HG02623 (cell line): ENCODE data around the gene CCDC6.

Source experiments
- ATAC-seq: cut with Tn5 transposase; IDR thresholded peaks from one replicate; pipeline ENCODE4 v1.9.1; 2021; ENCODE audit warnings: moderate library complexity; ENCODE audit not compliant: unreplicated experiment

Gene CCDC6

GRCh38 chr10:59856104-59856503 is 50.3 kb downstream of the CCDC6 start:
- no peak for ATAC-seq

DNA sequence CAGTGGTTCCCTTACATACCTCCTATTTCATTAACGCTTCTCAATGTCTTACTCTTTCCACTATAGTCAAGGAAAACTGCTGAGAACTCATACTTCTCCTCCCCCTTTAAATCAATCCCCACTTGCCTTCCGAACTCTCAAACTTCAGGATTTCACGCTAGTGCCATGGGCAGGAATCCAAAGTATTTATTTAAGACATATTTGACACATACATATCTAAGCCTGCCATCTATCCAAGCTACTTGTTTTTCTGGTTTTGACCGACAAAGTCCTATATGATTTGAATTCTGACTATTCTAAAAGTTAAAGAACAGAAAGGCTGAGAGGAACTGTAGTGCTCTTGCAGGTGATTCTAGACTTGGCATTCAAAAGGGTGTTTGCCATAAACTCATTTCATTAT is 51.8 kb downstream of the CCDC6 start:
- no peak for ATAC-seq

GRCh38 chr10:59852670-59853069 is 53.7 kb downstream of the CCDC6 start:
- no peak for ATAC-seq

GRCh38 chr10:59851864-59852263 is 54.5 kb downstream of the CCDC6 start:
- no peak for ATAC-seq

DNA sequence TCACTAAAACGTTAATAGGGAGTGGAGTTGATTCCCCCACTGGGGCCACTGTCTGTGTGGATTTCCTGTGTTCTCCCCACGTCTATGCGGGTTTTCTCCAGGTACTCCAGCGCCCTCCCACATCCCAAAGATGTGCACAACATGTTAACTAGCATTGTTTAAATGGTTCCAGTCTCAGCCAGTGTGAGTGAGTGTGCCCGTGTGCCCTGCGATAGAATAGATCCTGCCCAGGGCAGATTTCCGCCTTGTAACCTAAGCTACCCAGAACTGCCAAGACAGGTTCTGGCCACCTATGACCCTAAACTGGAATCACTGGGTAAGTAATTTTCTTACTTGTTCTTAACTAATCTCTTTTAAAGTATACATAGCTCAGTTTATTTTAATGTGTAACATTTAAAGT is 58.5 kb downstream of the CCDC6 start:
- no peak for ATAC-seq

DNA sequence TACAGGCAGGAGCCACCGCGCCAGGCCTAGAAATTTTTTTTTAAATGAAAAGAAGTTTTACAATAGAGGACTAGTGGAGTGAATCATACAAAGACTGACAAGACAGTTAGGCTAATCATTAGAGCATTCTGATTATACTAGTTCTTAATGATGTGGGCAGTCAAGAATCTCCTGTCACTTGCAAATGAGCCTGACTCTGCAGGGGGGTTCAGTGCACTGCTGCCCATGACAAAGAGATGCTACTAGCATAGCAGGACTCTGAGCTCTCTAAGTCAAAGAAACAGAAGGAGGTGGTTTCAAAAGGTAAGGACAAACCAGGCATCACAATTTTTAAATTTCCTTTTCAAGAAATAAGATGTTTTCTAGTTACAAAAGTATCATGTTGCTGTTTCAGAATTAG is 59.0 kb downstream of the CCDC6 start:
- ATAC-seq, result no peak

GRCh38 chr10:59844436-59844835 is 61.9 kb downstream of the CCDC6 start:
- no peak for ATAC-seq

- no peak for ATAC-seq
Measured at GRCh38 chr10:59843748-59844147, 62.6 kb downstream of the CCDC6 start.

DNA sequence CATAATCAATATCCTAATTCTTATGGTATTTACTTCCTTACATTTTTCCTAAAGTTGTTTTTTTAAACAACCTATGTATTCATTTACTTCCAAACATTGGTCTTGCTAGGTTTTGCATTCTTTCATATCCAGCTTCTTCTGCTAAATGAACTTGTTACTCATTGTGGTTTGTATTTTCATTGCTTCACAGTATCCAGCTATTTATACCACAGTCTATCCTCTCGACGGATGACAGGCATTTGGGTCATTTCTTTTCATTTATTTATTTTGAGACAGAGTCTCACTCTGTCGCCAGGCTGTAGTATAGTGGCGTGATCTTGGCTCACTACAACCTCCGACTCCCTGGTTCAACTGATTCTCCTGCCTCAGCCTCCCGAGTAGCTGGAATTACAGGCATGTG is 66.8 kb downstream of the CCDC6 start:
- no peak for ATAC-seq

- ATAC-seq, result no peak
Measured at GRCh38 chr10:59838085-59838789, 68.1 kb downstream of the CCDC6 start.

DNA sequence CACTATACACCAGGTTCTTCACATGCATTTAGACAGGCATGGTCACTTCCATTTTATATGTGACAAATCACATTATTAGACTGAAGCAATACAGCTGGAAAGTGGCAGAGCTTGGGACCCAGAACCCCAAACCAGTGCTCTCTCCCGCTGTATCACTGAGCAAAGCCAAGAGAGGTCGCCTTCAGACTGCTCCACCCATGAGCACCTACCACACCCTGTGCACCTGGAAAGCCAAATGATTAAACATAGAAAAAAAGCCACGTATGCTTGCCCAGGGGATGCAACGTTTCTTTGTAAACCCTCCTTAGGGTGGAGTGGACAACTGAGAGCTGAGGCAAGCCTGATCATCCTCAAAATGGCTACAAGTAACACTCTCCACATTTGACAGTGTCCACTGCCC is 72.5 kb downstream of the CCDC6 start:
- ATAC-seq, result no peak

GRCh38 chr10:59832506-59832905 is 73.8 kb downstream of the CCDC6 start:
- ATAC-seq, result no peak

DNA sequence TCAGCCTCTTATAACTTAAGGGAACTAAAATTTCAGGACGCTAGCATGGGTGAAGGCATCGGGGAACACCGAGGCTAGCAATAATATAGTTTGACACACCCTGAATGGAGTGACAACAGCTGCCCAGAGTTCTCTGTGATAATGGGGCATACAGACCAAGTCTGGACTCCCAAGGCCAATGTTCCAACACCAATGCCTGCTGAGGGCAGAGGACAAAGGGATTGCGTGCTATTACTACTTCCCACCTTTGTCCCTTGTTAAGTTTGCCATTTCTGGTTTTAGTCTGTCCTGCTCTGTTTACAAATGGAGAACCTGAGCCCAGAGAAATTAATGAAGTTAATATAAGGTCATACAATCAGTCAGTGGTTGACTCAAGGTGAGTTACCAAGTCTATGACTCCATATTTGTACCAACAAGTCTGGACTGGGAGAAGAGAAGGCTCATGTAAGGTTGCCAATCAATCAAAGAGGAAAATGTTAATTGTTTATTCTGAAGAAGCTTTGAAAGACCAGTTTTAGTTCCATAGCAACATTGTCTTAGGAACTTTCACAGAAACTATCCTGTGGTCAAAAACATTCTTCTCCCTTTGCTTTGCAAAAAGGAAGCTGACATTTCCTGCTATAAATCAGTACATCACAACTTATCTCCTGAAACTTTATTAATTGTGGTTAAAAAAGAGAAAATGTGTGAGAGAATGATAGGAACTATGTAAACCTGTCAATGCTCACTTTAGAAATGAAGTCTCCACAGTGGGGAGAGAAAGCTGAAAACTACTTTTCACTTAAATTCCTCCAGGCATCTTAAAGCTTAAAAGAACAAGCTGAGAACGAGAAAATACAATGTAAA is 74.5 kb downstream of the CCDC6 start:
- no peak for ATAC-seq

DNA sequence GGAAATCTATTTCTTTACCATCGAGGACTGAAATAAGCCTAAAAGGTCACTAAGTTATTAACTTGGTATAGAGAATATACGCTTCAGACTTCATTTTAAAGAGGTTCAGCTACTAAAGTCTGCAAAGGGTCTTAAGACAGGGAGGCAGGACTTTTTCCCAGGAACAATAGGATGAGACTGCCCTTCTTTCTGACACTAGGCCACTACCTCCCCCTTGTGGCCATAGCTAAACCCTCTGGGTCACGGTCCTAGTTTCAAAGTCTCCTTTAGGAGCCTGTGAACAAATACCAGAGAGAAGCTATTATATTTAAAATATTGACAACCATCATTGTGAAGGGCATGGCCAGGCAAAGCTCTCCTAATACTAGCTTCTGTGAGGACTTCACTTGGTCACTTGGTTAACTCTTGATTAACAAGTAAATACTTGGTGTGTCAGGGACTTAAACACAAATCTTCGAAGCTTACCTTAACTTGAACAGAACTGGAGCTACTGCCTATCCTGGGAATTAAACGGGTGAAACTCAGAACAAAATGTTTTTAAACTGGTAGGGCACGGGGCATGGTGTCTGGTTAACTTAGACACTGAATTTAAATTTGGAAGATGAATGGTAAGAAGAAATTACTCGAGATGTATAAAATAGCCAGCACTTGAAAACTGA is 75.6 kb downstream of the CCDC6 start:
- ATAC-seq, result no peak

DNA sequence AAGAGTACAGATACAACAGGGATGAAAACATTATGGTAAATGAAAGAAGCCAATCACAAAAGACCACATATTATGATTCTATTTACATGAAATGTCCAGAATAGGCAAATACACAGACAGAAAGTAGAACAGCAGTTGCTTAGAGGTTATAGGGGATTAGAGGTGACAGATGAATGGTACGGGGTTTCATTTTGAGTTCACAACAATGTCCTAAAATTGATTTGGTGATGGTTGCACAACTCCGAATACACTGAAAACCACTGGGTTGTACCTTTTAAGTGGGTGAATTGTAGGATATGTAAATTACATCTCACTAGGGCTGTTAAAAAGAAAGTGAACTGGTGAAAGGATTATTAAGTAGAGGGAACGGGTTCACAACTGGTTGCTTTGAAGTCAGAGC is 76.8 kb downstream of the CCDC6 start:
- ATAC-seq, result peak; percentile 67

GRCh38 chr10:59829024-59829423 is 77.3 kb downstream of the CCDC6 start:
- no peak for ATAC-seq

- ATAC-seq, result no peak
Measured at GRCh38 chr10:59825932-59826331, 80.4 kb downstream of the CCDC6 start.

GRCh38 chr10:59823751-59824150 is 82.6 kb downstream of the CCDC6 start:
- no peak for ATAC-seq

- no peak for ATAC-seq
Measured at GRCh38 chr10:59823111-59823510, 83.2 kb downstream of the CCDC6 start.

GRCh38 chr10:59820471-59820870 is 85.9 kb downstream of the CCDC6 start:
- ATAC-seq, result no peak

- no peak for ATAC-seq
Measured at GRCh38 chr10:59819683-59820082, 86.7 kb downstream of the CCDC6 start.

DNA sequence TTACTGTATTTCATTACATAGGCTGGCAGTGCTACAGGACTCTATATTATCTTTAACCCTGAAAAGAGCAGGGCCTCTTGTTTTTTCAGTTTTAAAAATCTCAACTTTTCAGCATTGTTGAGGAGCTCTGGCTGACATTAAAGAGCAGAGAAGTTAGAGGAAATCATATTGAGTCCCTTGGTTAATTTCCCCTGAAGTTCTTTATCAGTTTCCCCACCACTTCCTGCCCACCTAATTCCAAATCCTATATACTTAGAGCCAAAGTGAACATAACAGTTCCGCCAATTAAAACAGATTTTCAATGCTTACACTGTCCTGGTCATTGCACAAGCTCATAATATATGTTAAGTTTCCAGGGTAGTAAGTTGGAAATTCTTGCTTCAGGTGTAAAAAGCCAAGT is 87.1 kb downstream of the CCDC6 start:
- no peak for ATAC-seq
